Mononuclear cell (primary cell): Measurements from ENCODE around the gene GRK3. TPM values are rescaled to one million over a fixed set of nuclear protein-coding genes. Genes with fewer than 3 reads are reported as not detected.

ENCODE experiments used
- H3K27me3 ChIP-seq: 2 replicates; pipeline ENCODE4 v1.6.0; 2011; ENCODE audit warnings: low read length, control low read depth; ENCODE audit not compliant: insufficient read depth
- H3K4me1 ChIP-seq: 2 replicates; pipeline ENCODE4 v1.5.1; 2011; ENCODE audit warnings: mild to moderate bottlenecking, low read length, control low read depth; ENCODE audit not compliant: insufficient read depth
- H3K4me3 ChIP-seq: 2 replicates; pipeline ENCODE4 v1.5.1; 2011; ENCODE audit warnings: mild to moderate bottlenecking, low read length, moderate library complexity
- H3K9me3 ChIP-seq: 2 replicates; pipeline ENCODE4 v1.5.1; 2011; ENCODE audit warnings: low read depth, mild to moderate bottlenecking, control low read depth, low read length
- total RNA-seq: library from RNA; depleted of rRNA; stranded (reverse); fragments of >200 nt; gene quantifications from one replicate; pipeline ENCODE4 v1.2.3, GENCODE V29; 2012

The GRK3 gene
- total RNA-seq, 1 donor = 21.0 TPM

DNA sequence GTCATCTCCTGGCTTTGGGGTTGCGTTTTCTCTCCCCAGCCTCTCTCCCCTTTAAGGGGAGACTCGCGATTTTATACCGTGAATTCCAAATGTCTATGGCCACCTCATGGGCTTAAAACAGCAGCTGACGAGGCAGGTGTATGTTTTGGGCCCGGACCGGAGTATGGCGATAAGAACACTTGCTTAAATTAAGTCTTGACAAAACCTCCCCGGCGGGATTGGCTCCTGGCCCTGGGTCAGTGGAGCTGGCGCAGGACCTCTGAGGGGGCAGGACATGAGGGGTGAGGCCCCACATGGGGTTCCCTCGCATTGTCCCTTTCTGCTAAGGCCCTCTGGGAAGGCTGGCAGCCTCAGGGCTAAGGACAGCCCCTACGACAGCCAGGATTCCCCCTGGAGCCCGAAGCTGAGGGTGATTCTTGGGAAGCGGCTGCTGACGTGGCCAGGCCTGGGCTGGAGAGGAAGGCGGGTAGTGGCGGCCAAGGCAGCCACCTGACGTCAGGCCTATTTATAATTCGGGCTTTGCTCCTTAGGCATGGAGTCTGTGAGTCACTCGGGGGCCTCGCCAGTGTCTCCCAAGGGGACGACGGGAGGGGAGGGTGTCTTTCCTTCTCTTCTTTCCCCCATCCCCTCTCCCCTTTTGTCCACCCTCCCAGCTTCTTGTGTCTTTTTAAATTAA, 190.2 kb downstream of the GRK3 start:
- no peak overlapping the region for H3K4me3 ChIP-seq
- no peaks in the 10 kb centered on the region for H3K4me1 ChIP-seq
- no peaks in the 10 kb centered on the region for H3K27me3 ChIP-seq
- H3K9me3 ChIP-seq = no peaks in the 10 kb centered on the region

DNA sequence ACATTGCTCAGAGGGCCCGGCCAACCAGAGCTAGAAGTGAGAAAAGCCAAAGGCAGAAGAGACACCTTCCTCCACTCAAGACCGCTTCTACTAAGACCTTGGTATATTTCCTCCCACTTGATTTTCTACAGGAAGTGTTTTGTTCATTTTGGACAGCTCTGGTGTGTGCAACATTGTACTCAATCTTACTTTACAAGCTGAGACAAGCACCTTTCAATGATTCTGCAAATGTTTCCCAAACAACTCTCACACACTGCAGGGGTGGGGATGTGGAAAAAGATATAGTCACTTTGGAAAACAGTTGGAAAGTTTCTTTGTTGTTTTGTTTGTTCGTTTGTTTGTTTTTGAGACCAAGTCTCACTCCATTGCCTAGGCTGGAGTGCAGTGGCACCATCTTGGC, 193.2 kb downstream of the GRK3 start:
- no peaks in the 10 kb centered on the region for H3K9me3 ChIP-seq

DNA sequence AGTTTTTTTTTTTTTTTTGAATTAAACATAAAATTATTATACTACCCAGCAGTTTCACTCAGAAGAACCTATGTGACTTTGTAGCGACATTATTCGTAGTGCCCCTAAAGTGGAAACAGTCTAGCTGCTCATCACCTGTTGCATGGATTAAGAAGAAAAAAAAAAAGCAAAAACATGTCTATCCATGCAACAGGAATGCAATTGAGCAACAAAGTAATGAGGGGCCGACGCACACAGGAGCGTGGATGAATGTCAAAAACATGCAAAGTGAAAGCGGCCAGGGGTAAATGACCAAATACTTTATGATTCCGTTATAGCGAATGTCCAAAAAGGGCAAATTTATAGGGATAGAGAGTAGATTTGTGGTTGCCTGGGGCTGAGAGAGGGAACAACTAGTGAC, 193.8 kb downstream of the GRK3 start:
- H3K9me3 ChIP-seq = no peaks in the 10 kb centered on the region
- H3K4me3 ChIP-seq = no peak overlapping the region
- peaks cover 7% of the 10 kb centered on the region for H3K4me1 ChIP-seq
- no peaks in the 10 kb centered on the region for H3K27me3 ChIP-seq

More for the DNA sequence above, 193.2 kb downstream of the GRK3 start:
- Histone ChIP-seq H3K4me1 (peaks cover 7% of the 10 kb centered on the region), H3K4me3 (no peak overlapping the region), H3K27me3 (no peaks in the 10 kb centered on the region)

- H3K4me1 ChIP-seq = peaks cover 7% of the 10 kb centered on the region
- H3K9me3 ChIP-seq = no peaks in the 10 kb centered on the region
- no peaks in the 10 kb centered on the region for H3K27me3 ChIP-seq
- no peak overlapping the region for H3K4me3 ChIP-seq
Measured at GRCh38 chr22:25759825-25760231, 195.4 kb downstream of the GRK3 start.

GRCh38 chr22:25760294-25760693, 195.8 kb downstream of the GRK3 start:
- Histone ChIP-seq H3K27me3 (no peaks in the 10 kb centered on the region), H3K9me3 (no peaks in the 10 kb centered on the region), H3K4me1 (peaks cover 7% of the 10 kb centered on the region)

GRCh38 chr22:25760848-25761595, 196.5 kb downstream of the GRK3 start:
- Histone ChIP-seq H3K9me3 (no peaks in the 10 kb centered on the region), H3K4me1 (peaks cover 7% of the 10 kb centered on the region), H3K27me3 (no peaks in the 10 kb centered on the region), H3K4me3 (no peak overlapping the region)

More at GRCh38 chr22:25760294-25760693, 195.8 kb downstream of the GRK3 start:
- H3K4me3 ChIP-seq = no peak overlapping the region

DNA sequence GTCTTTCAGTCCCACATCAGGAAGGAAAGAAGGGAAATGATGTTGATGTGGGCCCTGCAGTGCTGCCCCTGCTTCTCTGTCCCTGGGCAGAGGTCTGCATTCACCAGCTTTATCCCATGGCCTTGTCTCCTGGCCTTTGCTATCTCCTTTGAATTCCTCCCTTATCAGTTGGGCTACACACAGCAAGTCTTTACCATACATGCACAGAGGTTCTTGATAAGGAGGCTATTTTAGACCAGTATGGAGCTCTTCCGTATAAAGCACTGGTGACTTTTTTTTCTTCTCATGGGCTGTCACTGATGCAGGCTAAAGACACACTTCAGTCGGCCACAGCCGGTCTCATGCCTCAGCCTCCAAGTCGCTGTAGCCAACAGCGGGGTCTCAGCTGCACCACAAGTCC, 197.7 kb downstream of the GRK3 start:
- Histone ChIP-seq H3K4me1 (peaks cover 7% of the 10 kb centered on the region), H3K9me3 (no peaks in the 10 kb centered on the region), H3K27me3 (no peaks in the 10 kb centered on the region), H3K4me3 (no peak overlapping the region)

GRCh38 chr22:25763239-25763777, 198.8 kb downstream of the GRK3 start:
- Histone ChIP-seq H3K27me3 (no peaks in the 10 kb centered on the region), H3K4me3 (no peak overlapping the region), H3K4me1 (peaks cover 7% of the 10 kb centered on the region)

DNA sequence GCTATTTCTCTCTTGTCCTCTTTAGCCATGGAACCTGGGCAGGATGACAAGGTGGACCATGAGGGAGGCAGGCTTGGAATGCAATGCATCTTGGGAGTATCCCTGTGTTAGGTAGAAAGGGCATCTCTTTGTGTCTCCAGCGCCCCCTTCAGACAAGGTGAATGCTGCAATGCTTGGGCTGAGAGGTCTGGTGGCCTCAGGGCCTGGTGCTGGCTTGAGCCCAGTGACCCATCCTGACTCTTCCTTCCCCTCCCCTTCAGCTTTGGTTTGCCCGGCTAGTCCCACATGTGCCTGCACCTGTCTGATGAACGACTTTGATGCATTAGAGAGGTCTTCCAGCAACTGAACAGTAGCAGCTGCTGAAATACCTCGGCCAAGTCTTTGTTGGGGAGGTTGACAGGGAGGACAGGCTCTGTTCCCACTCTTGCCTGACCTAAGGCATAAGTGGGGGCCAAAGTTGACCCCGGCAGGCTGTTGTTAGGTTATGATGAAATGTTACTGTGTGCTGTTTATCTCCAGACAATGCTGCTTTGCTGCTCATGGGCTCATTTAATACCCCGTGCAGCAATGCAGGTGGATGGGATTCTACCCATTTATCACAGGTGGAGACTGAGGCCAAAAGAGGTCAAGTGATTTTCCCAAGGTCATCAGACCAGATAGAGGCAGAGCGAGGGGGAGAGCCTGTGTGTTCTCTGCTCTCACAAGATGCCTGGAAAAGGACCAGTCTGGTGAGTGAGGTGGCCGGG, 200.0 kb downstream of the GRK3 start:
- H3K4me3 ChIP-seq = no peak overlapping the region
- no peaks in the 10 kb centered on the region for H3K9me3 ChIP-seq
- H3K27me3 ChIP-seq = no peaks in the 10 kb centered on the region
- peaks cover 7% of the 10 kb centered on the region for H3K4me1 ChIP-seq

More at GRCh38 chr22:25763239-25763777, 198.8 kb downstream of the GRK3 start:
- H3K9me3 ChIP-seq = no peaks in the 10 kb centered on the region

- H3K4me1 ChIP-seq = peaks cover 4% of the 10 kb centered on the region
Measured at GRCh38 chr22:25765016-25765367, 200.5 kb downstream of the GRK3 start.

GRCh38 chr22:25765801-25766200, 201.3 kb downstream of the GRK3 start:
- no peaks in the 10 kb centered on the region for H3K4me1 ChIP-seq
- H3K9me3 ChIP-seq = no peaks in the 10 kb centered on the region
- no peak overlapping the region for H3K4me3 ChIP-seq
- H3K27me3 ChIP-seq = no peaks in the 10 kb centered on the region

More at GRCh38 chr22:25765016-25765367, 200.5 kb downstream of the GRK3 start:
- Histone ChIP-seq H3K4me3 (no peak overlapping the region), H3K9me3 (no peaks in the 10 kb centered on the region), H3K27me3 (no peaks in the 10 kb centered on the region)

DNA sequence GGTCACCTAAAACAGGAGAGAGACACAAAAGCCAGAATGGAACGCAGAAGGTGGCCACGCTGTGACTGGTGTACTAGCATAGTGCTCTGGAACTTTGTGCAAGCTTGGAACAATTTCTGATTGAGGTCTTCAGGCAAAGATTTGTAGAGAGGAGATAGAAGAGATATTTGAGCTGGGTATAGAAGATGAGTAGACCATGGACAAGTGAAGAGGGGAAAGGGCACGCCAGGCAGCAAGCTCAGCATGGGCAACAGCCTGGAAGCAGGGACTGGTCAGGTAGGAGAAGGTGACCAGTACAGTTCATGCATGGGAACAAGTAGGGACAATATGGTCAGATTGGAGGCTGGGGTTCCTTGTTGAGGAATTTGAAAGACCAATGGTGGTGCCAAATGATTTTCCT, 201.9 kb downstream of the GRK3 start:
- no peaks in the 10 kb centered on the region for H3K27me3 ChIP-seq
- H3K4me1 ChIP-seq = no peaks in the 10 kb centered on the region
- no peak overlapping the region for H3K4me3 ChIP-seq
- H3K9me3 ChIP-seq = no peaks in the 10 kb centered on the region

DNA sequence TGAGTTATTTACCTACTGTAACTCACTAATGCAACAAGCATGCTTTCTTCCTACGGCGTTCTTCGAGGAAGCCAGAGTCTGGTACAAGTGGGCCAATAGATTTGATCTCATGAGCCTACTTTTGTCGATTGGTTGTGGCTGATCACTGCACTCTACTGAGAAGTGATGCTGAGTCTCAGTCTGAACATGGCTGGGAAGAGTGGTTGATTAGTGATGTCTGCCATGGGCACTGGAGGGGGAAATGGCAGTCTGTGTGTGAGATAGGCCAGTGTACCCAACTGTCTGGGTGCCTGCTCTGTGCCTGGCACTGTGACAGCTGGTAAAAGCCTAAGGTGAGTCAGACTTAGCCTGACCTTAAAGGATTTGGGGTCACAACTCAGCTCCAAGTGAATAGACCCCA, 205.9 kb downstream of the GRK3 start:
- Histone ChIP-seq H3K9me3 (no peaks in the 10 kb centered on the region), H3K27me3 (no peaks in the 10 kb centered on the region), H3K4me1 (no peaks in the 10 kb centered on the region), H3K4me3 (no peak overlapping the region)

- H3K4me1 ChIP-seq = no peaks in the 10 kb centered on the region
- no peak overlapping the region for H3K4me3 ChIP-seq
- no peaks in the 10 kb centered on the region for H3K27me3 ChIP-seq
- no peaks in the 10 kb centered on the region for H3K9me3 ChIP-seq
Measured at GRCh38 chr22:25772288-25772687, 207.8 kb downstream of the GRK3 start.

DNA sequence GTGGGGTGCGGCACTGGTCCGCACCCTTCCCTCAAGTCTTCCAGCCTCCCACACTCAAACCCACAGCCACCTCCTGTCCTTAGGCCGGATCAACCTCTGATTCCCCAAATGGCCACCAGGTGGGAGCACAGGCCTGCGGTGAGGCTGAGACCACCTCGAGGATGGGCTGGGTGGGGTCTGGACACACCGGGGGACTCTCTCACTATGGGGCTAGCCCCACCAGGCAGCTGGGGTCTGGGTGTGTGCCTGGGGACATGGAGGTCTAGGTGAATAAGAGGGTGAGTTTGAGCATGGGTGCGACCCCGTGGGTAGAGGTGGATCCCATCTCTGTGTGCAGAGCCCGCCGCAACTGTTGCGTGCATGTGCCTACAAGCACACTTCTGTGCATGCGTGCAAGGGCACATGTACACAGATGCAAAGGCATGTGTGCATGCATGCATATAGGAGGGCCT, 210.1 kb downstream of the GRK3 start:
- Histone ChIP-seq H3K9me3 (no peaks in the 10 kb centered on the region), H3K4me1 (no peaks in the 10 kb centered on the region), H3K27me3 (no peaks in the 10 kb centered on the region), H3K4me3 (no peak overlapping the region)
